GM04504 (cell line): ENCODE measurements around the gene PDE1C.
"Not testable (repeated sequence)": the region's sequence is repeated elsewhere in the genome, so short reads cannot be mapped to it uniquely, and the experiment has no call there.

ENCODE experiments used
- DNase-seq: peaks from one replicate; pipeline ENCODE4 v3.0.0-alpha.2; 2012; ENCODE audit warnings: low read depth

PDE1C gene

DNA sequence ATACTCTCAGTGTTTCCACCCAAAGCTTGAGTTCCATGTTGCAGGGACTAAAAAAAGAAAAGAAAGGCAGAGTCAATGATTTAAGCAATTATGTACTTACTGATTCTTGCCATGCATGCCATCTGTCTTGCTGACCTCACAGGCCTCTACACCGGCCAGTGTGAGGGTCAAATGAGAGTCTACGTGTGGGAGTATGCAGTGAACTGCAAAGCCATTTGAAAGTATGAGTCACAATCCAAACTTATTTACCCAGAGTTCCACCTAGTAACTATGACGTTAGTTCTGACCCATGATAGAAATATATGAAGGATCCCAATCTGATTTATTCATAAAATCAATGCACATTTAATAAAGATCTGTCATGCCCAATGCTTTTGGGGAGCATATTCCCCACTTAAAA is 26.5 kb downstream of the PDE1C start:
- peak; percentile 10 for DNase-seq

DNA sequence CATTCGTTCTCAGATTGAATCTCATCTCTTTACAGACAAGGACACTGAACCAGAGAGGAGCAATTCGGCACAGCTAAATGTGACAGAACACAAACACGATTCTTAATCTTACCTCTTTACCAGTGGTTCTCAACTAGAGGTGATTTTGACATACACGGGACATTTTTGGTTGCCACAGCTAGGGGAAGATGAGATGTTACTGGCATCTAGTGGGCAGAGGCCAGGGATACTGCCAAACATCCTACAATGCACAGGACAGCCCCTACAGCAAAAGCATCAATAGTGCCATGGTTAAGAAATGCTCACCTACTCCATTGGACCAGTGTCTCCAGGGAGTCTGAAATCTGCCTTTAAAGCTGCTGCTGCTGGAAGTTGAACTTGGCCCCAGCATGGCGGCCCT is 27.3 kb downstream of the PDE1C start:
- DNase-seq, result no peak

DNA sequence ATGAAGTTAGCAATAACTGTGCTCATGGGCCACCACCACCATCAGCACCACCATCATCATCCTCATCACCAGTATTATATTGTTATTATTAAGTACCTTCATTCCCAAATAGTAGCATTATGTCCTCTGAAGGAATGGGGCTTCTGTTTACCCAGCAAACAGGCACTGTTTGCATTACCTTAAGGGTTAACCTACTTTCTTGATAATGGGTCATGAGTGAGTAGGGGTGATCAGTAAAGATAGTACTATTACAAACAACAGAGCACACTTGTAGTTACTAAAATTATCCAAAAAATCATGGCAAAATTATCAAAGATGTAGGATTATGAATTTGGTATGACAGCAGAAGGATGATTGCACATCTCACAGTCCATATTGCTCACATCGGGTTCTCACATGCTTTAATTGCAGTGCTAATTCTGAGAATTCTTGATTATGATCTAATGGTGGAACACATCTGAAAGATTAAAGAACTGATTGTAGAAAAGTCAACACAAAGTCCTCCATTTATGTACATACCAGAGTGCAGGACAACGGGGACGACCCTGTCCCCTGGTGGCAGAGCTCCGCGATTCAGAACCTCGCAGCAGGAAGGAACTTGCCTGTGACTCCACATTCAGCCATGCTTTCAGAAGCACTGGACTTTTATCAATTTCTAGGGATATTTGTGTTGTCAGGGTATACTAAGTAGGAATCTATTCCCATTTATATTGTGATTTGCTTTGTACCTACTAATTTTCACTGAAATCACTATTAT is 31.0 kb downstream of the PDE1C start:
- DNase-seq, result no peak

DNA sequence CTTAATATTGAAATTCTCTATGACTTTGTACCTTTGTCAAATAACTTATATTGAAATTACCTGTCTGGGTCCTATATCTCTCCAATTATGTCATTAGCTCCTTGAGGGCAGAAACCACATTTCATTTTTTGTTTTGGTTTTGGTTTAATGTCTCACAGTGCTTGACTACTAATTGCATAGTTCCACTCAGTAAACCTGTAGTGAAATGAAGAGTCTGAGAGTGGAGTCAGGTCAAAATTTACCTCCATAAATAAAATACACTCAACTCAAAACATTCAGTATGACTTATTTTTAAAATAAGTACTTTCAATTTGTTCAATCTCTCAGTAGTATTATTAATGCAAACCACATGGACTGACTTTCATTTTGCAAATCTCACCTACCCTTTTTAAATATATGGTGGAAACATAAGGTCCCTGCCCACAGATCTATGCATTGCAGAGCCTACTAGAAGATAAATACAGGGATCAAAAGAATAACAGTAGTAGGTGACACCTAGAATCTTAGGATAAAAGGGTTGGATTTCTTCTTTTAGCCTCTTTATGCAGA is 32.5 kb downstream of the PDE1C start:
- DNase-seq, result no peak

DNA sequence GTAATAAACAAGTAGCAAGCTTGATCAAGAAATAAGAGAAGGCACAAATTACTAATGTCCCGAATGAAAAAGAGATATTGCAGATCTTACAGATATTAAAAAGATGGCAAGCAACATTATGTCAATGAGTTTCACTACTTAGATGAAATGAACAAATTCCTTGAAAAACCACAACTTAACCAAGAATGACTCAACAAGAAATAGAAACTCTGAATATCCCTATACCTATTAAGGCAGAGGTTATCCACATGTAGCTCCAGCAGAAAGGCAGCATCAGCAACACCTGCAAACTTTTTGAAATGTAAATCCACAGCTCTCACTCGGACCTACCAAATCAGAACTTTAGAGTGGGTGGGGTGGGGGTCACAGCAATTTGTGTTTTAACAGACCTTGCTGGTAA is 33.6 kb downstream of the PDE1C start:
- DNase-seq, result no peak

DNA sequence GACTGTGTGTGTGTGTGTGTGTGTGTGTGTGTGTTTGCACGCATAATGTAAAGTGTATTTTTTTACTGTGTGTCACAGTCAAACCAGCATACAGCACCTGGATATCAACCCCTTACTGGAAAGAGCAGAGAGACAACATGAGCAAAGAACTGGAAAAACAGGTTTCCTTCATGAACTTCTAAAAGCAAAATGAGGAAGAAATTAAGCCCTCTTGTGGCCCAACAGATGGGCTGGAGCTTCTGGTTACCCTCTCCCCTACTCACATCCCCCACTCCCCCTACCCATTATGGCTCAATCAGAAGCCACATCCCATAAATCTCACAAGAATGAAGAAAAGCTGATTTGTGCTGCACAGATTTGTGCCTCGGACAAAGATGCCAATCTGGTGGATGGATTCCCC is 36.2 kb downstream of the PDE1C start:
- no peak for DNase-seq

DNA sequence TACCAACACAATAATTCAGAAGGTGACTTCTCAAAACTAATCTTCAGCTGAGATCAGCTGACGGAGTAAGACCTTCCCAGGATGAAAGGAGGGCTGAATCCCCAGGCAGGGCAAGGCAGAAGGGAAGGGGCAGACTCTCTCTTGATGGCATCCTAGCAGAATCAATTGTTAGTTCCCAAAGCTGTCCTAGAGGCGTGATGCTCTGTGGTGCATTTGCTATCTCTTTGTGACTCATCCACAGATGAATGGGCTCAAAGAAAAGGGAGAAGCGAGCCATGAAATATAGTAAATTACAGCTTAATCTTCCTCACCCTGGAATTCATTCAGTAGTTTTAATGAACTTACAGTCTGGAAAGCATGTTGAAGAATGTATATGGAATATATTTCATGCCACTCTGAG is 37.2 kb downstream of the PDE1C start:
- no peak for DNase-seq

DNA sequence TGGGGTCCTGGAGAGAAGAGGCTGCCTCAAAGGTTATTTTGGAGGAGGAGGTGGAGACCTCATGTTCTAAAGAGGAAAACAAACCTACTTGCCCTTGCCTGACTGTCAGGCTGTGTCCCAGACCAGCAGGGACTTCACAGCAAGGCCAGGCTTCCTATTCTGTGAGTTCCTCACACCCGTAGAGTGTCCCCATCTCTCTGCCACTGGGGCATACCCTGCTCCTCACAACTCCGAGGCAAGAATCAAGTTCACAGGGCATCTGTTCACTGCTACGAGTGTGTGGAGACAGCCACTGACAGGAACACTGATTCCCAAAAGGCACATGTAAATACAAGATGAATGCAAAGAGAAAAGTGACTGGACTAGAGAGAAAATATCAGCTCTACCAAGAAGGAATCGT is 38.0 kb downstream of the PDE1C start:
- no peak for DNase-seq

DNA sequence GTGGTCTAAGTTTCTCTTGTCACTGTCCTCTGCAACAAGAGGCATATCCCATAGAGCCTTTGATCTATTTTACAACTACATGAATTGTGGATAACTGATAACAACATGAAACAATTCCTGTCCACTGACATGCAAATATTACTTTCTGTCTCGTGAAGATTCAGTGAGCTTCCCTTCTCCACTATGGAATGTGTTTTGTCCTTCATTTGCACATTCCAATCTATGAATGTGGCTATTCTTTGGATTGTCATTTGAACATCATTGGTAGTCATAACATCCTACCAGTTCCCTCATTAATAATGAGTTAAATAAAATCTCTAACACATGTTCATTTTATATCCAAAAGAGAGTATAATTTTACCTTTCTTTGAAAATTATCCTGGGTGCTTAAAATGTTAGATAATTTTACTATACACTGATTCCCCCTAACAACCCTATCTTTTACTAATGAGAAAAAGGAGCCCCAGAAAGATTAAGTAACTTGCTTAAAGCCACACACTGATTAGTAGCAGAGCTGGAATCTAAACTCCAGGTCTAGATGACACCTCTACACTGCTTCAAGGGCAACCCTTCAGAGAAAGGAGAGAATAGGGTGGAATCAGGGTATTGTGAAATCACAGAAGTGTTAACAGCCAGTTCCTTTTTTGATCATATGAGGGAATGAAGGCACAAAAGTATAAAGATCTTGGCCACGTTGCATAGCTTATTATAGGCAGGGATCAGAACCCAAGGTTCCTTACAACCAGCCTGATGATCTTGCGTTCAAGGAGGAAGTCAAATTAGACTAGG is 39.1 kb downstream of the PDE1C start:
- DNase-seq, result no peak

DNA sequence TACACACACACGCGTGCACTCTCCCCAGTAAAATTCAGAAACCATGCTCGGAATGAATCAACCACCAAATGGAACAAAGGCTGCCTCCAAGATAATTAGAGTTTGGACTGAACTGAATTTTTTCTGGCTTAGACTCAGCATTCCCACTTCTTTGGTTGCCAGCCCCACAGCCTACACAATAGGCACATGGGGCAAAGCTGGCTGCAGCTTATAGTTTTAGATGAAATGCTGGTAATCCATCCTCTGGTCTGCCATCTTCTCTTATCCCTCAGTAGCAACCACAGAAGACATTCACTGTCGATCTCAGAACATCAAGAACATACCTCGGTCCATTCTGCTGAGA is 44.2 kb downstream of the PDE1C start:
- no peak for DNase-seq

DNA sequence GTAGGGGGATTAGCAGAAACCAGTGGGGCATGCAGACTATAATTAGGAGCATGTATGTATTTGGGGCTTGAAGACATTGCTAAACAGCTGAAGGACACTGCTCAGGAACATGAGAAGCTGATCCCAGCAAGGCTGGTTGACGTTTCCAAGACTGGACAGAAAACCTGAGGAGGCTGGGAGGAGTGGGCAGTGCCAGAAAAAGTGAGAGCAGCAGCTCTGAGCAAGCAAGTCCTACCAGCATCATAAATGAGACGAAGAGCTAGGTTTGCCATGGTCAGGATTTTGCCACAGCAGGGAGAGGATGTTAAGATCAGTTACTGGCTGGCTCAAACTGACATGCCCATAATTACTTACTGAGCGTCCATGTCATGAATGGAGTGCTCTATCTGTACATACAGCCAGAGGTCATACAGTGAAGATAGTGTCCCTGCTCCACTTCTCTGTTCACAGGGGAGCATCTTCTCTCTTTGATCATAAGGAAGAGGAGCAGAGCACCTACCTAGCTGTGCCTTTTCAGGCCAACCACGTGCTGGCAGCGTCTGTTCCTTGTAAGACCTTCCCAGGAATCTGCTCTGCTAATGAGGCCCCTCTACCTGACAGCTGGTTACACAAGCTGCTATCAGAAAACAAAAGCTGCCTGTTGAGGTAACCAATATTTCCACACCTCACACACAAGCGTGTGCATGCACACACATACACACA is 44.7 kb downstream of the PDE1C start:
- DNase-seq, result no peak

DNA sequence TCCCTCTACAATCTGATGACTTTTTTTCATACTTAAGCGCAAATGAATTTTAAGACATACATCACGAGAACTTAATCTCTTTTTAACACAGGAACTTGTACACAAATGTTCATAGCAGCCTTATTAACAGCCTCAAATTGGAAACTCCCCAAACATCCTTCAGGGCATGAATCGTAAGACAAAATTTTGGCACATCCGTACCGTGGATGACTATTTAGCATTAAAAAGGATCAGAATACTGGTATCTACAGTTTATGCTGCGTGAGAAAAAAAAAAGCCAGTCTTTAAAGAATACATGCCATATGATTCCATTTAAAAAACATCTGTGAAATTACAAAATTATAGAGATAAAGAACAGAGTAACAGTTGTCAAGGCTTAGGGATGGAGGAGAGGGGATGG is 46.8 kb downstream of the PDE1C start:
- DNase-seq, result peak; percentile 15

DNA sequence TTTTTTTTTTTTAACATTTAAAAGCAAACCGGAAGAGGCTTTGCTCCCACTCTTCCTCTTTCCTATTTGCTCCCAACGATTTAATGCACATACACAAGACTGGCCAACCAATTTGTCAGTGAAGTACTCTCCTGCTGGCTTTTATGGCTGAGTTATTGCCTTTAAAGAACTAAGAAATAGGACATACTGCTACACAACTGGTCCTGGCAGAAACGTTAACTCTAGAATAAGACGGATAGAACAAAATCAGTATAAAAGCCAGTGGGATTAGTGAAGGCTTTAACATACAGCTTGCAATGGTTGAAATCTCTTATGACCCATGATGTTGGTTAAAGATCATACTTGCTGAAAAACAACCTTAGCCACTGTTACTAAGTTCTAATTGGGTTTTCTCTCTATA is 47.2 kb downstream of the PDE1C start:
- no peak for DNase-seq

DNA sequence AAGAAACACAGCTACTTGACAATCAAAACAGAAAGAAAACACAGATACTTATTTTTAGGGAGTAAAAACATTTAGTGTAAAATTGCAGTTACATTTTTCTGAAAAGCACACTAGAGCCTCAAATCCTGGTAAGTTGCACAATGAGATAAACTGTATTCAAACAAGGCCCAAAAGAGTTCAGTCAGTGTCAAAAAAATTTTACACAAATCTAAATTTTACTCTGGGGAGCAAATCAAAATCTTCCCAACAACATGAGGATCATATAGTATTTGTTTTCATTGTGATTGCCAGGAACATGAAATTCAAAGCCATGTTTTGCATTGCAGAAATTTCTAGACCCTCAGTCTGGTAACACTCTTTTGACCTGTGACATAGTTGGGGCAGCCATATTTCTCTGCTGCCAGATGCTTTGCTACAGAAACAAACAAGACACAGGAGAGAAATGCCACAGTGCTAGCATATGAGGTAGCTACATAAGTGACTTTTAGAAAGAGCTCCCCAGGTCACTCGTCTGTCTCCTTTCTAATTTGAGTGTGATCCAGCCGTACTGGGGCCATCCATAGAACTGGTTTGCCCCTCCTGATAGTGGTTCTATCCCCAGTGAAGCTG is 49.6 kb downstream of the PDE1C start:
- DNase-seq, result no peak

DNA sequence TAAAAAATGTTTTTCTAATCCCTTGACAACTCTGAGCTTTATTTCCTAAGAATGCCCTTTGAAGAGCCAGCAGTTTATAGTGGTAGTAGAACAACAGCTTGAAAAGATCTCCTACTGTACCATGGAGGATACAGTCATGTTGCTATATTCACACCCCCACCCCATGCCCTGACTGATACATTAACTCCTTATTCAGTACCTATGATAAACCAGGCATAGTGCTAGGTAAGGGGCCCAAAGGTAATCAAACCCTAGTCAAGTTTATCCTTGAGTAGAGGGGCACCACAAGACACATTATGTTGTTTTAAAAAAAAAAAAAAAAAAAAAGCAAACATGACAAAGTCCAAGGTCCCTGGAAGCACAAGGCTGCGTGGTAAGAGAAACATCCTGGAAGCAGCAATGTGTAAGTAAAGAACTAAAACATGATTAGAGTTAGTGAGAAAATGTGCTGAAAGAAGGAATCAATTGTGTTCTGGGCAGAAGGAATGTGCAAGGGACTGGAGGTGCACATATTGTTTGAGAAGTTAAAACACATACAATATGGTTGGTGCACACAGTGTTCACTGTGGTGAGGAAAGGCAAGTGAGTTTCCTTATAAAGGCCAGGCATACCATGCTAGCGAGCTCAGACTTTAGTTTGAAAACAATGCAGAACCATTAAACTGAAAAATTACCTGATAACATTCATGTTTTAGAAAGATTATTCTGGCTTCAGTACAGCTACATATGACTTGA is 51.2 kb downstream of the PDE1C start:
- DNase-seq, result no peak

DNA sequence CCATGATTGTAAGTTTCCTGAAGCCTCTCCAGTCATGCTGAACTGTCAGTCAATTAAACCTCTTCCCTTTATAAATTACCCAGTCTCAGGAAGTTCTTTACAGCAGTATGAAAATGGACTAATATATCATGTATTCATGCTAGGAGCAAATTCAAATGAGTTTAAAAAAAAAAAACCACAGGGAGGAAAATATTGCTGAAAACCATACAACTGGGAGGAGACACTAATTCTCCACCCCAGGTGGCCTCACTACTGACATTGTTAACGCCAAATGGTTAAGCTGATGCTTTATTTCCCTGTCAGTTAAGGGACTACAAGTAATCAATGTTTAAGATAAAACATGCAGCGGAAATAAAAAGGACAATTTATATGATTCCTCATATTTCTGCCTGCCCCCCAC is 55.1 kb downstream of the PDE1C start:
- no peak for DNase-seq

DNA sequence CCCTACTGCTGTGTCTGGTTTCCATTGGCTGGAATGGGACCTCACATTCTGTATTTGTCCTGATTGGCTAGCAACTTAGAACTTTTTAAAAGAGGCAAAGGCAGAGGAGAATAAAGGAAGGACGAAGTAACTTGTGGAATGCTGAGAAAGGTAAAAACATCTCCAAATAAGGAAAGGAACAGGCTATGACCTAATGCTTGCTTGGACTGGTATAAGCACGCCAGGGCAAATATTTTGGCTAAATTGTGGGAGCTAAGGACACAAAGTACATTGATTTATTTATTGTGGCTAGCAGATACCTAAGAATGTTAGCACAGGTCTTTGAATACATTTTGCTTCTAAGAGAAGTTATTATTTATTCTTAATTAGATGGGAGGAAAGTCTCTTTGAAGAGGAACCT is 56.7 kb downstream of the PDE1C start:
- not testable (repeated sequence) for DNase-seq

DNA sequence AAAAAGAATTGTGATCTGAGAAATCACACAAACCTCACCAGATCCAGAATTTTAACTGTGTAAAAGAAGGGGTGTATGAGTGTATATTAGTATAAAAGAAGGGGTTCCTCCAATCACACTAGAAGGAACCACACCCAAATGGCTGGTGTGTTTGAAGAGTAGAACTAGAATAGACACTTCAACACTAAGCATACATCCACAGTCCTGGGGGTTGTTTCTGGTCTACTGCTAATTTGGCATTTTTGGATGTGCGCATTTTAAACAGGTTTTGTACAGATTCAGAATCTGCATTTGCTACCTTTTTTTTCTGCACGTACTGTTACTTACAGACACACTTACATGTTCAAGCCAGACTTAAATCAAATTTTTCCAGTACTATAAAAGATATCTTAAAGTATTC is 64.6 kb downstream of the PDE1C start:
- DNase-seq, result no peak

DNA sequence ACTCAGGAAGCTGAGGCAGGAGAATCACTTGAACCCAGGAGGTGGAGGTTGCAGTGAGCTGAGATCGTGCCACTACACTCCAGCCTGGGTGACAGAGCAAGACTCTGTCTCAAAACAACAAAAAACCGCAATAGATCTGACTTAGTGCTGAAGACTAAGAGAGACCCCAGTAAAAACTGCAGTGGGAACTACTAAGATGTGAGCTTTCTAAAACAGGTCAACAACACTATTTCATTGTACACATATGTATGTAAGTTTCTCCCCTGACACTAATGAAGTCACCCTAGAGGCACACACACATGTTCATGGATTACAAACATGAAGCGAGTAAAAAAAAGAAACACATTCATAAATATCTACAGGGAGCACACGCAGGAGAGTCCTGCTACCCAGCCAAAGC is 68.3 kb downstream of the PDE1C start:
- no peak for DNase-seq

DNA sequence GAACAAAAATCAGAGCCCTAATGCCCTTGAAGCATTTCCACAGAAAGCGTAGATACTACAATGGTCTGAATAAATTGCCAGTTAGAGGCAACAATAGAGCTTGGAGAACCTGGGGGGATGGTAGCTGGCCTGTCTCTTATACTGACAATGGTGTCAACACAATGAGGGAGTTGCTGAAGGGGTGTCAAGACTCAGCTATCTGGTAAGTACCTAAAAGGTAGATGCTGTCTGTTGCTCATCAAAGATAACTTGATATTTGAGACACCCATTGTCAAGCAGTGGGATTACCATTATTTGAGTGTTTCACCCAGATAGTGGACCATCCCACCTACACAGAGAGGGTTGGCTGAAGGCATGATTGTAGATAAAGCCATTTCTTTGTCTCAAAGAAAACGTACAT is 72.8 kb downstream of the PDE1C start:
- DNase-seq, result no peak

DNA sequence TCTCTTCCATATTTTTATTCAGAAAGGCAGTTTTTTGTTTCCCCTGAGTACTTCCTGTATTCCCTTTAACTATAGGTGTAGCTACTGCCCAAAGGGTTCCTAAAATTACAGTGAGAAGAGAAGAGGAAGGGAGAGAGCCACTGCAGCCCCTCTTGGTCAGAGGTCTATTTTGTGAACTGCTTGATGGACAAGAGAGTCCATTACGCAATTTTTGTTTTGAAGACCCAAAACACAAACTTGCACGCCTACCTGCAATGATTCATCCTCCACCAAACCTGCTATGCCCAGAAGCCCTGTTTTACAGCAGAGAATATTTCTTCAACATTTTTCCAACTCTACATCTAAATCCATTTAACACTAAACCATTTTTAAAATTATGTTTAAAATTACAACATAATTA is 75.1 kb downstream of the PDE1C start:
- no peak for DNase-seq

DNA sequence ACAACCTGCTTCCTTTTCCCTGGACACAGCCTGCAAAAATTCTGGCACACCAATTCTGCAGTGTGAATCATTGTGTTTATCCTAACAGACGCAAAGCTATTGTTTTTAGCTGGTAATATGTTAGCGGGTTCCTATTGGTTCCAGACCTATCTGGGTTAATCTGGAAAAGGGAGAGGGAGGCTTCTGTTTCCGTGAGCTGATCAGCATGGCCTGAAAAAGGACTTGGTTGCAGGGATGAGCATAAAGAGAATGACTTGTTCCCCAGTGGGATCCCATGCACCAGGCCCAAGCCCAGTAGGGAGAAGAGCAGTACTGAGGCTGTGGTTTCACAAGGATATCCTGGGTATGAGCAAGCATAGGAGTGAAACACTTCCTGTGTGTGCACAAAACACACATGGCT is 78.4 kb downstream of the PDE1C start:
- no peak for DNase-seq
